Activated CD4-positive, alpha-beta T cell treated with anti-CD3 and anti-CD28 coated beads, Interleukin-2, amount 50 U/mL, for 48 hours (primary cell): ENCODE data around the gene ORC4.
"Not testable (repeated sequence)": the region's sequence is repeated elsewhere in the genome, so short reads cannot be mapped to it uniquely, and the experiment has no call there.

Experiments
- DNase-seq, 2 experiments: peaks; one replicate each; pipeline ENCODE4 v3.0.0-alpha.2; 2020

Gene ORC4

DNA sequence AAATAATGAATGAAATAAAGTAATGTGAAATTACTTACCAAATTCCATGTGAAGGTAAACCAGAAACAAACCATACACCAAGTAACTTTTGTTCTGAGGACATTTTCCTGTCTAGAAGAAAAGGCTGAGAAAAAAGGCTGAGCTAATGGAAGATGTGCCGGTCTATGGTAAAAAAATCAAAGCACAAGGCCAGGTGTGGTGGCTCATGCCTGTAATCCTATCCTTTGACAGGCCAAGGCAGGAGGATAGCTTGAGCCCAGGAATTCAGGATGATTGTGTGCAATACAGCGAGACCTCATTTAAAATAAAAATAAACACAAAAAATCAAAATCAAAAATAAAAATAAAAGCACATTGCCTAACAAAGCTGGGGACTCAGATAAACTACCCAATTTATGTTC is 6.7 kb downstream of the ORC4 start:
- DNase-seq: no peak

DNA sequence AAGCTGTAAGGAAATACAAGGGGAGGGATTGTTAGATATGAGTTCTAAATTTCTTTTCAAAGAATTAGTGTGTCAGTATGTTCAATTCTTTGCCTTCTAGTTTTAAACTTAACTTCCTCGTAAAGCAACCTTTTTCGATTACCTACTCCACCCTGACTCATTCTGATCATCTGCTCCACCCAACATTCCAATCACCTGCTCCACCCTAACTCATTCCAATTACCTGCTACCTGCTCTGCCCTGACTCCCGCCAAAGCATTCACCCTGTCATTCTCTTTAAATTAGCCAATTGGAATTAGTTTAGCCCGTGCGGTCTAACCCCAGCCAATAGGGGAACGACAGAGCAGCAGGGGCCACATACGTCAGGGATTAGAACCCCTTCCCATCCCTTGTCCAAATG is 12.1 kb downstream of the ORC4 start:
- DNase-seq: not testable (repeated sequence)

DNA sequence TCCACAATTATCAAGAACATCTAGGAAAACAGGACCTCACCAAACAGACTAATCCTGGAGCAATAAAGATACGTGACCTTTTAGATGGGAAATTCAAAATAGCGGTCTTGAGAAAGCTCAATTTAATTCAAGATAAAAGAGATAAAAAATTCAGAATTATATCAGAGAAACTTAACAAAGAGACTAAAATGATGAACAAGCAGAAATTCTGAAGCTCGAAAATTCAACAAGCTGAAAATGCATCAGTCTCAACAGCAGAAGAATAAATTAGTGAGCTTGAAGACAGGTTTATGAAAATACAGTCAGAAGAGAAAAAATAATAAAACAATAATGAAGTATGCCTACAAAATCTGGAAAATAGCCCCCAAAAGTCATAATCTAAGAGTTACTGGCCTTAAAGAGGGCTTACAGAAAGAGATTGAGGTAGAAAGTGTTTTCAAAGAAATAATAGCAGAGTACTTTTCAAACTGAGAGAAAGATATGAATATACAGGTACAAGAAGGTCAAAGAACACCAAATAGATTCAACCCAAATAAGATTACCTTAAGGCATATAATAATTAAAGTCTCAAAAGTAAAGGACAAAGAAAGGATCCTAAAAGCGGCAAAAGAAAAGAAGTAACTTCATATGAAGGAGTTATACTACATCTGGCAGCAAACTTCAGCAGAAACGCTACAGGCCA is 13.2 kb downstream of the ORC4 start:
- no peak for DNase-seq

DNA sequence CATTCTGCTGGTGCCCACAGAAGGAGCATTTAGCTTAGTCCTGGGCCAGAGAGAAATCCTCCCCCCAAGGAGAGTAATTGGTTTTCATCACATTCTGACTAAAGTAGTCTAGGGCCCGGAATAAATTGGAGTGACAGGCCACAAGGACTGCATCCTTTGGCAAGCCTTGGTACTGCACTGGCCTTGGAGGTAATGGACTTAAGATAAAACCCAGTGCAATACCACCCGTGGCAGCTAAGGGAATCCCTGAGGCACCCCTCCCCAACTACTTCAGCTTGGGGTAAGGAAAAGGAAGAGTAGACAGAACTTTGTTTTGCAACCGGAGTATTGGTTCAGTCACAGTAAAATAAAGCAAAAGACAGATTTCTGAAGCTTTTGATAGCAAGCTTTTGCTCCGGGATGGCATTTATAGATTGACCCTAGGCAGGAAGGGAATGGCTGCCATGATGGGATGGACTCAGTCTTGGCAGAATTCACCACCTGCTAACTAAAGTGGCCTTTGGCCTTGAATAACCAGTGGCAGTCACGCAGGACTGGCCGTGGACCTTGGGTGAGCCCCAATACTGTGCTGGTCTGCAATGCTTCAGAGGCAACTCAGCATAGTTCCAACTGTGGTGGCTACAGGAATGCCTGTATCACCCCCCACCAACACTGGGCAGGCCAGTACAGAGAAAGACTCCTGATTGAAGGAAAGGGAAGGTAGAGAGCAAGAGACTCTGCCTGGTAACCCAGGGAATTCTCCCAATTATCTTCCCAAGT is 14.1 kb downstream of the ORC4 start:
- DNase-seq: no peak

DNA sequence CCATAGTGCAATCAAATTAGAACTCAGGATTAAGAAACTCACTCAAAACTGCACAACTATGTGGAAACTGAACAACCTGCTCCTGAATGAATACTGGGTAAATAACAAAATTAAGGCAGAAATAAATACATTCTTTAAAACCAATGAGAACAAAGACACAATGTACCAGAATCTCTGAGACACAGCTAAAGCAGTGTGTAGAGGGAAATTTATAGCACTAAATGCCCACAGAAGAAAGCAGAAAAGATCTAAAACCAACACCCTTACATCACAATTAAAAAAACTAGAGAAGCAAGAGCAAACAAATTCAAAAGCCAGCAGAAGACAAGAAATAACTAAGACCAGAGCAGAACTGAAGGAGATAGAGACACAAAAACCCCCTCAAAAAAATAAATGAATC is 18.1 kb downstream of the ORC4 start:
- not testable (repeated sequence) for DNase-seq

DNA sequence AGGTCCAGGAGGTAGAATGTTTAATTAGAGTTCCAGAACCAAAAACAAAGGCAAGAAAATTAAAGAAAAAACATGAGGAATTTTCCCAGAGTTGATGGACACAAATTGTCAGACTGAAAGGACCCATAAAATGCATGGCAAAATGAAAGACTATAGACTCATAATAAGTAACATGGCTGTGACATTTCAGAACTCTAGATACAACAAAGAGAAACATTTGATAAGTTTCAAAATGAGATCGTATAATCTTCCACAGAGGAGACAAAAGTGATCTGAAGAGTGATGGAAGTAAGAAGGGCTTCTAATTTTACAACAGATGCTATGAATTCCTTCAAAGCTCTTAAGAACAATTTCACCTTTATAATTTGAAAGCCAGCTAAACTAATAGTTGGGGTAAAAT is 20.4 kb downstream of the ORC4 start:
- no peak for DNase-seq

DNA sequence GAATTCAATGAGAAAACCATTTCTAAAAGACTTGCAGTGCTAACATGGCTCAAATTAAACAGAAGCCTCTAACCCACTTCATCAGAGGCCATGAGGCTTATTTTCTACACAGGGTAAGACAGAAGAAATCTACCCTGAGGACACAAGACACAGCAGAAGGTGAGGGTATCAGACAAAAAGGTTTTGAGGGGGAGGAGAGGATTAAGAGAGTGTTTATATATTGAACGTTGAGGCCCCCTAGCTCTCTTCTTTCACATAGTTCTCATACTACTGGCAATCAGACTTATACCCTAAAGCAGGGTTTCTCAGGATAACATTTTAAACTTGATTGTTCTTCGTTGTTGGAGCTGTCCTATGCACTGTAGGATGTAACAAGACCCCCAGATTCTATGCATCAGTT is 21.4 kb downstream of the ORC4 start:
- no peak for DNase-seq

DNA sequence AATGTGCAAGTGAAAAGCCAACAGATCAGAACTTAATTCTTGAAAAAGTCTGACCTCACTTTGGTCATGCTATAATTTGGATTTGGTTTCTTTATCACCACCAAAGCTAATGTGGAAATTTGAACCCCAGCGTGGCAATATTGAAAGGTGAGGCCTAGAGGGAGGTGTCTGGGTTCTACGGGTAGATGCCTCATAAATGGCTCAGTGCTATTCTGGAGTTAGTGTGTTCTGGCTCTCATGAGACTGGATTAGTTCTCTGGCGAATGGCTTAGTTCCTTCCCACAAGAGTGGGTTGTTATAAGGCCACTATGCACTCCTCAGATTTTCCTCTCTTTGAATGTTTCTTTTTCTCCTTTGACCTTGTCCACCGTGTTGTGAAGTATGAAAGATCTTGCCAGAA is 22.3 kb downstream of the ORC4 start:
- no peak for DNase-seq

DNA sequence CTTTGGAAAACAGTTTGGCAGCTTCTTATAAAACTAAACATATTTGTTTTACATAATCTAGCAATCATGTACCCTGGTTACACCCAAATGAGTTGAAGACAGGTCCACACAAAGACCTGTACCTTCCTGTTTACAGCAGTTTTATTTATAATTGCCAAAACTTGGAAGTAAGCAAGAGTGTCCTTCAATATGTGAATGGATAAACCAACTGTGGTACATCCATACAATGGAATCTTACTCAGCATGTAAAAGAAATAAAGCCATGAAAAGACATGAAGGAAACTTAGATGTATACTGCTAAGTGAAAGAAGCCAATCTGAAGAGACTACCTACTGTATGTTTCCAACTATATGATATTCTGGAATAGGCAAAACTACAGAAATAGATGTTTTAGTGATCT is 23.7 kb downstream of the ORC4 start:
- no peak for DNase-seq

DNA sequence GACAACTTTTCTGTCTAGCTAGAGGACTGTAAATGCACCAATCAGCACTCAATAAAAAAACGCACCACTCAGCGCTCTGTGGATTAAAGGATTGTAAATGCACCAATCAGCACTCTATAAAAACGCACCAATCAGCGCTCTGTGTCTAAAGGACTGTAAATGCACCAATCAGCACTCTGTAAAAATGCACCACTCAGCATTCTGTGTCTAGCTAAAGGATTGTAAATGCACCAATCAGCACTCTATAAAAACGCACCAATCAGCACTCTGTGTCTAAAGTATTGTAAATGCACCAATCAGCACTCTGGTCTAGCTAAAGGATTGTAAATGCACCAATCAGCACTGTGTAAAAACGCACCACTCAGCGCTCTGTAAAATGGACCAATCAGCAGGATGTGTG is 25.6 kb downstream of the ORC4 start:
- DNase-seq: not testable (repeated sequence)

DNA sequence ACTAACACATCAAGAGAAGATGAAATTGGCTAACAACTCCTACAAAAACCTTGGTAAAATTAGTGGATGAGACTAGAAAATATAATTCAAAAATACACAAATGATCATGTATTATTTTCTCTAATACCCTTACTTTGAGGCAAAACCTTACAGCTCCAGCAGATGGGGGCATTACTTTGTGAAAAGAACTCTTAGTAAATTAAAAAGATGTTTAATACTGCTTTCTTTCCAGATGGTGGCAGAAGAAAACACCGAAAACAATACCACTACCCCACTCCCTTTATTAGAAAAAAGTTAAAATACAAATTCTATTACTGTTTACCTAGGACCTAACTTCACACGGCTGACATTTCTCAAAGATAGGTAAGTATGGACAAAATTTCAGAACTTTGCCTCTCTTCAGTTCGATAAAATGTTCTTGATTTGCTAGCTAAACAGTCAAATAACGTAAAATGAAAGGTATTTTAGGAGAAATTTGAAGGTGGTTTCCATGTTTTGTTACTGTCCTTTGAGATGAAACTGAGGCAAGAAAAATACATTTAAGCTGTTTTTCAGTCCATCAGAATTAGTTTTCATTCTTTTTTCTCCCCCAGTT is 30.6 kb downstream of the ORC4 start:
- DNase-seq: no peak

DNA sequence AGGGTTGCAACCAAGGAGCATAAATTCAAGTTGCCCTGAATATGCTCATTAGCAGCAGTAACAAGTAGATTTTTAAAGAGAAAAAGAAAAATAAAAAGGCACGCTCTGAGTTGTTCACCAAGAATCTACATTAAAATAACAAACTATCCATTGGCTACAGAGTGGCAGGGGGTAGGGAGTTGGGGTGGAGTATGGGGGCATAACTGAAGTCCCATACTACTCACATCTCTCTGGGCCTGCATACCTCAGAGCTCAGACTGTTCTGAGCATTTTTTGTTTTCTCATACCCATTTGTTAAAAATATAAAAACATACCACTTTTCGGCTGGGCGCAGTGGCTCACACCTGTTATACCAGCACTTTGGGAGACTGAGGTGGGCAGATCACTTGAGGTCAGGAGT is 31.4 kb downstream of the ORC4 start:
- no peak for DNase-seq

DNA sequence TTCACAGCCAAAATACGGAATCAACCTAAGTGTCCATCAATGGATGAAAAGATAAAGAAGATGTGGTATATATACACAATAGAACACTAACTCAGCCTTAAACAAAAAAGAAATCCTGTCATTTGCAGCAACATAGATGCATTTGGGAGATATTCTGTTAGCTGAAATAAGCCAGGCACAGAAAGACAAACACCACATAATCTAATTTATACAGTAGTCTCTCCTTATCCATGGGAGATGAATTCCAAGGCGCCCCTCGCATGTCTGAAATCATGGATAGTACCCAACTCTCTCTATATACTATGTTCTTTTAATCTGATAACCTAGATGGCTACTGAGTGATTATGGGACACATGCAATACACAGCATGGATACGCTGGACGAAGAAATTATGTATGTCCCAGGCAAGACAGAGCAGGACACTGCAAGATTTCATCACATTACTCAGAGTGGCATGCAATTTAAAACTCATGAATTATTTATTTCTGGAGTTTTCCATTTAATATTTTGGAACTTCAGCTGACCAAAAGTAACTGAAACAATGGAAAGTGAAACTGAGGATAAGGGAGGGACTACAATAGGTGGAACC is 39.5 kb downstream of the ORC4 start:
- DNase-seq: no peak

DNA sequence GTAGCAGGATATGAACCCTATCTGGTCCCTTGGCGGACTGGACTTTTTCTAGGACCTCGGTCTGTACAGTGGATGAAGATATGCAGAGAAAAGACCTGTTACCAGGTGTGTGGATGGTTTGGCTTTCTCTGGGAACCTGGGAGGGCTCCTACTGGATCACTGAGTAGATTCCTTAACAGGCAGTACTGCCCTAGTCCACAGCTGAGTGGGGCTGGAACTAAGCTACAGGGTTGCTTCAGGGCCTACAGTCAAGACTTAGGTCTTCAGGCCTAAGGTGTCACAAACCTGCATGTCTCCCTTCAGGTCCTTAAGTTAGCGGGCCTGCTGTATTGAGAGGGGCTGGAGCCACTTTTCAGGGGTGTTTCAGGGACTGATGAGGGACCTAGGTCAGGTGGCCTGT is 42.9 kb downstream of the ORC4 start:
- no peak for DNase-seq

DNA sequence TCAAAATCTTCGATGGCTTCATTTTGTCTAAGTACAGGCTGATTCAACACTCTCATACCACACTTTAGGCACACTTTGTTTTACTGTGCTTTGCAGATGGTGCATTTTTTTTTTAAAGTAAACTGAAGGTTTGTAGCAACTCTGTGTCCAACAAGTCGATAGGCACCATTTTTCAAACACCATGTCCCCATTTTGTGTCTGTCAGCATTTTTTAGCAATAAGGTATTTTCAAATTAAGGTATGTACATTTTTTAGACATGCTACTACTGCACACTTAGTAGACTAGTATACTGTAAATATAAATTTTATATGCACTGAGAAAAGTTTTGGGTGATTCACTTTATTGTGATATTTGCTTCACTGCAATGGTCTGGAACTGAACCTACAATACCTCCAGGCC is 44.4 kb downstream of the ORC4 start:
- no peak for DNase-seq

DNA sequence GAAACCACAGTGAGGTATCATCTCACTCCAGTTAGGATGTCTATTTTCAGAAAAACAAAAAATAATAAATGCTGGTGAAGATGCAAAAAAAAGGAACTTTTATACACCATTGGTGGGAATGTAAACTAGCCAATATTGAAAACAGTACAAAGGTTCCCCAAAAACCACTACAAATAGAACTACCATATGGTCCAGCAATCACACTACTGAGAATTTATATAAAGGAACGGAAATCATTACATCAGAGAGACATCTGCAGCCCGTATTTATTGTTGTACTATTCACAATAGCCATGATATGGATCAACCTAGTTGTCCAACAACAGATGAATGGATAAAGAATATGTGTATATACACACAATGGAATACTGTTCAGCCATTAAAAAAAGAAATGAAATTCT is 52.0 kb downstream of the ORC4 start:
- no peak for DNase-seq

DNA sequence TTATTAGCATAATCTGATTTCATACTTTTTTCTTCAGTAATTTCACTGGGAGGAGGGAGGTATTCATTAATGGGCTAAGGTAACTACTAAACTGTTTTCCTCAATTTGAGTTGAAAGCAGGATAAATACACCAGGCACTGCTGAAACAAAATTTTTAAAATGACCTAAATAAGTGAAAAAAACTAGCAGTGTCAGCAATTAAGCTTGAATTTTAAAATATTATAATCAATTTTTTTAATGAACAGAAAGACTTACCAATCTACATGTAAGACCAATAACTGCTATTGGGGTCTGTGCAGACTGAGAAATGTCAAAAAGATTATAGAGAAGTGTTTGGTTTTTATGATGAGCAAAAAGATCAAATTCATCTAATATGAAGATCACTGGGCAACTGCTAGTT is 68.4 kb downstream of the ORC4 start:
- no peak for DNase-seq

DNA sequence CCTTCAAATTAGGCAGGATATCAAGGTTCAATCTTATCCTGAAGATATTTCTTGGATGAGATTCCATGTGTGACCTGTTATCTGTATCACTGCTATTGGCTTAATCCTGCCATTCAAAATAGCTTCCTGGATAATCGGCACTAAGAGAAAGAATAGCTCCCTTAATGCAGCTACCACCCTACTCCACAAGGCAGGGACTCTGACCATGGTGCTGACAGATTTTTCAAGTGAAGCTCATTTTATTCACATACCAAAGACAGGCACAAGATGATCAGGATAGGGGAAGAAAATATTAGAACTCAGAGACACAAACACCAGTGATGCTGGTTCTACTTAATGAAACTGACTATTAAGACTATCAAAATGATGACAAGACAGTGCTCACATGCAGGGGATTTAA is 74.9 kb downstream of the ORC4 start:
- no peak for DNase-seq

DNA sequence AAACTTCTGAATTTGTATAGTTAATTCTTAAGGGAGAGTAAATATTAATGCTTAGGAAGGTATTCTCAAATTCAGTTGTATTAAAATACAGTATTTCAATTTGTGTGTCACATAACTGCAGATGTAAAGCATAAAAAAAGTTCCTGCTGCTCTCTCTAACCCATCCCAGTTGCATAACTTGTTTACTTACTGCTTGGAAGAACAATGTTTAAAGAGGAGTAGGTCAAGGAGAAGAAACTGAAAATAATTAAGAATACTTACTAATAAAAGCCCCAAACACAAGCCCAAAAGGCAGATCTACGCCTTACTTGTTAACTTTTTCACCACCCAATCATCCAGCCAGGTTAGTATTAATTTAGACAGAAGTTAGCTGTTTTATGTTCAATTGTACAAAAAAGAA is 81.2 kb downstream of the ORC4 start:
- DNase-seq: no peak

DNA sequence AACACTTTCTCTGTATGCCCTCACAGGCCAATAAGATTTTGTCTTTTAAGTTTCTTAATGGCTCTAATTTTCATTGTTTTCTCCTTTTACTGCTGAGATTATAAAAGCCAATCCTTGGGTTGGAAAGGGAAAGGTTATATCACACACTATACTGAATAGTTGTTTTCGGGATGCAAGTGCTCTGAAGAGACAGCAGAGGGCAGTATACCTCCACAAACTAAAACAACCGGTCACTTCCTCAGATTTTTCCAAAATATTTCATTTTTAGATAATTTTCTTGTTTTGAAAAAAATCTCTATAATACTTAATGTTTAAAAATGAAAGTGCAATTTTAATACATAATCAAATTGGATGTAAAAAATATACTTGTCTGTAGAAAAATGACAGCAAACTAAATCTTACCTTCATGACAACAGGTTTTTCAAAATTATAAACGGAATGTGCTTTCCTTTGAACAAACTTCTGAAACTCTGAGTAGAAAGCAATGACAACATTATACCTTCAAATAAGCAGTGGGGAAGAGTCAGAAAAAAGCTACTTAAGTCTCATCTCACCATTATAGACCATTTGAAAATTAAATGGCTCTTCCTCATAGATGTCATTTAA is 82.7 kb downstream of the ORC4 start:
- no peak for DNase-seq

DNA sequence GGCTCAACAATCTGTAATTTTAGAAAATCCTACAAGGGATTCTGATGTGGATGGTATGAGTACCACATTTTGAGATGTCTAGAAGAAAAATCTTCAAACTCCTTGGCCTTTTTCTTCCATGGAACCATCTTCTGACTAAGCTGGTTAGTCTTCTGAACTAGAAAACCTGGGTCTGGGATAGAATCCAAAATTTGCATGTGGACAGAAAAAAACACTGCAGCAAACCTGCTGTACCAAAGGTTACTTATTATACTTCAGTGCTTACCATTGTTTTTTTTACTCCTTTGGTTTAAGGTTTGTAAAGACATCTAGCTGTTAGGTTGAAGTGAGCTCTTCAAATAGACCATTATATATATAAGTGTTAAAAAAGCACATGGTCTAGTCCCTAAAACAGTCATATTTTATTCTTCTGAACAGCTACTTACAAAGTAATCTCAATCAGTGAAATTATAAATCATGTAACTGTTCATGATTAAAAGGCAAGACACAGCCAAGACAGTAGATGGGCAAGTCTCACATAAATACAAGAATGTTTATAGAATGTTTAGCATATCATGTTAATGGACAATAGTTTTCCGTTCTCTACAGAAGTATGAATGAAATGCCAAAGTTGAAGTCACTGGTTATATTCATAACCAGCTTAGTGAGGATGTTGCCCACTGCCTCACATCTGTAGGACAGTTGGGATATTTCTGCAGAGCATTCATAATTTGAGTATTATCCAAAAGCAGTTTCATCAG is 85.5 kb downstream of the ORC4 start:
- DNase-seq: no peak

DNA sequence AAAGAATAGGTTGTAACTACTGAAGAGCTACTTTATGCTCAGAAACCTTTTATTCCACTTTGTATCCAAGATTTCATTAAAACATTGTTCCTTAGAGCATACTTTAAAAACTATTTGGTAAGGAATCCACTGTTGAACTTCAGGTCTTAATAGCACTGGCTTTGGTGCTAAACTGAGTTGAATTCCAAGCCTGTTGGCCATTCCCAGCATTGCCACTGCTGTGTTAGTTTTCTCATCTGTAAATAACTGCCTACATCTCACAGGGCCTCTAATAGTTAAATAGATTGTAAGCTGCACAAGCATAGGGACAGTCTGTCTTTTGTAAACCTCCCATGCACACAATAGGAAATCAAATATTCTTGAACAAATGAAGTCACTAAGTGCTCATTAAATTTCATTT is 86.6 kb downstream of the ORC4 start:
- DNase-seq: no peak

DNA sequence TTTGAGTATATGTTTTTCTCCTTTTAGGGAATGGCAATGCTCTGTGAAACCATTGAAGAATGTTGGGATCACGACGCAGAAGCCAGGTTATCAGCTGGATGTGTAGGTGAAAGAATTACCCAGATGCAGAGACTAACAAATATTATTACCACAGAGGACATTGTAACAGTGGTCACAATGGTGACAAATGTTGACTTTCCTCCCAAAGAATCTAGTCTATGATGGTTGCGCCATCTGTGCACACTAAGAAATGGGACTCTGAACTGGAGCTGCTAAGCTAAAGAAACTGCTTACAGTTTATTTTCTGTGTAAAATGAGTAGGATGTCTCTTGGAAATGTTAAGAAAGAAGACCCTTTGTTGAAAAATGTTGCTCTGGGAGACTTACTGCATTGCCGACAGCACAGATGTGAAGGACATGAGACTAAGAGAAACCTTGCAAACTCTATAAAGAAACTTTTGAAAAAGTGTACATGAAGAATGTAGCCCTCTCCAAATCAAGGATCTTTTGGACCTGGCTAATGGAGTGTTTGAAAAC is 93.4 kb downstream of the ORC4 start:
- DNase-seq: no peak
